ENCODE data around the gene LRRFIP2.
"Not testable (repeated sequence)": the region's sequence is repeated elsewhere in the genome, so short reads cannot be mapped to it uniquely, and the experiment has no call there.

The LRRFIP2 gene, protein sequence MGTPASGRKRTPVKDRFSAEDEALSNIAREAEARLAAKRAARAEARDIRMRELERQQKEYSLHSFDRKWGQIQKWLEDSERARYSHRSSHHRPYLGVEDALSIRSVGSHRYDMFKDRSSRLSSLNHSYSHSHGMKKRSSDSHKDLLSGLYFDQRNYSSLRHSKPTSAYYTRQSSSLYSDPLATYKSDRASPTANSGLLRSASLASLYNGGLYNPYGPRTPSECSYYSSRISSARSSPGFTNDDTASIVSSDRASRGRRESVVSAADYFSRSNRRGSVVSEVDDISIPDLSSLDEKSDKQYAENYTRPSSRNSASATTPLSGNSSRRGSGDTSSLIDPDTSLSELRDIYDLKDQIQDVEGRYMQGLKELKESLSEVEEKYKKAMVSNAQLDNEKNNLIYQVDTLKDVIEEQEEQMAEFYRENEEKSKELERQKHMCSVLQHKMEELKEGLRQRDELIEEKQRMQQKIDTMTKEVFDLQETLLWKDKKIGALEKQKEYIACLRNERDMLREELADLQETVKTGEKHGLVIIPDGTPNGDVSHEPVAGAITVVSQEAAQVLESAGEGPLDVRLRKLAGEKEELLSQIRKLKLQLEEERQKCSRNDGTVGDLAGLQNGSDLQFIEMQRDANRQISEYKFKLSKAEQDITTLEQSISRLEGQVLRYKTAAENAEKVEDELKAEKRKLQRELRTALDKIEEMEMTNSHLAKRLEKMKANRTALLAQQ

GRCh38 chr3:37174532-37175126 lies at the start of gene LRRFIP2:
LRRFIP2 (minus strand) TSS chr3:37174582; CDS start chr3:37148983, 25,599 bp downstream.
- no peak for DNase-seq (ENCODE audit: low spot score)

DNA sequence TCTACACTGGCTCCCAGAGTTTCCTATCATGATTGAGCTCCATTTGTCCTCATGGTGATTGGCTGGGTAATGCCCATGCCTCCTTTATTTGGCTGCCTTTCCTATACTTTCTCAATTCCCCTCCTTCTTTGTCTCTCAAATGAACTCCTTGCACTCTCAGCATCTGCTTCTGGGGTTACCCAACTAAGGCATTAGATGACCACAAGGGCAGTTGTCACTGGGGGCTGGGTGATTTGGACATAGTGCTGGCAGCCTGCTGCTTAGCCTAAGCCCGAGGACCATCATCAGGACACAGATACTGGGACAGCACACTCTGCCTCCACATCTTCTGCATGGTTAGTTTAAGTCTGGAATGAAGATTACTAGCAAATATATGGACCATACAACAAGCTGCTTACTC lies 49.2 kb upstream of the LRRFIP2 start:
- DNase-seq (ENCODE audit: low spot score) = no peak

- DNase-seq (ENCODE audit: low spot score) = no peak
Measured at GRCh38 chr3:37223141-37223558, 48.8 kb upstream of the LRRFIP2 start.

DNA sequence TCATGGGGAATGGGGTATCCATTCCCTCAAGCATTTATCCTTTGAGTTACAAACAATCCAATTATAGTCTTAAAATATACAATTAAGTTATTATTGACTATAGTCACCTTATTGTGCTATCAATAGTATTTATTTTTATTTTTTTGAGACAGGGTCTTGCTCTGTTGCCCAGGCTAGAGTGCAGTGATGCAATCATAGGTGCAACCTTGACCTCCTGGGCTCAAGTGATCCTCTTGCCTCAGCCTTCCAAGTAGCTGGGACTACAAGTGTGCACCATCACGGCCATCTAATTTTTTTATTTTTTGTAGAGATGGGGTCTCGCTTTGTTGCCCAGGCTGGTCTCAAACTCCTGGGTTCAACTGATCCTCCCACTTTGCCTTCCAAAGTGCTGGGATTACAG lies 48.2 kb upstream of the LRRFIP2 start:
- not testable (repeated sequence) for DNase-seq (ENCODE audit: low spot score)

- no peak for DNase-seq (ENCODE audit: low spot score)
Measured at GRCh38 chr3:37221407-37221806, 47.0 kb upstream of the LRRFIP2 start.

DNA sequence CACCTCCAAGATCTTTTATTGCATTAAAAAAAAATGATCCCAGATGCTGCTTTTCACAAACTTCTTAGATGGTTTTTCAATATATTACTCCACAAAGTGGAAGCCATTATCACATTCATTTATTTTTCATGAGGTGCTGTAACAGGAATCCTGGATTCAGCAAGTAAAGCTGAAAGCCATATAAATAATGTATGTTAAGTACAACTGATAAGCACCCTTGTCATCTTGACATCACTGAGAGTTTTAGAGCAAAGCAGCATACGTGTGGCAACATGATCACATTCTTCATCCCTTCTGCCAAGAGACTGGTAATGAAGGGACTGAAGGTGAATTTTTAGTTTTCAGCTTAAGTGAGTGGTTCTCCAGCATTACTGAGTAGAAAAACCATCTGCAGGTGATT lies 44.9 kb upstream of the LRRFIP2 start:
- DNase-seq (ENCODE audit: low spot score) = no peak

DNA sequence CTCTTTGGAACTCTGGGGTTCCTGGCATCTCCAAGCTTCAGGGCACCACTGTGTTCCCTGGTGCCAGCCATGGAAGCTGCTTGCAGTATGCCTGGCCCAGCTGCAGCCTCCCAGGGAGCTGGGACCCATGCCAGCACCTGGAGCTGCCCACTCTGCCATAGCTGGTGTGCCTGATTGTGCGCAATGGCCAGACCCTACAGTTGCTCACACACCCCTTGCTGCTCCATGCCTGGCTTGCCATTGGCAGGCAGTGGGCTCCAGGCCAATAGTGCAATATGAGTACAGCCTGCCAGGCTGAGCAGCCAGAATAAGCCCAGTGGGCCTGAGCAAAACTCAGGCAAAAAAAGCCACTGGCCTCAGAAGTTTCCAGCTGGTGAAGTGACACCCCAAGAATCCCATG lies 43.8 kb upstream of the LRRFIP2 start:
- DNase-seq (ENCODE audit: low spot score) = no peak

- DNase-seq (ENCODE audit: low spot score) = no peak
Measured at GRCh38 chr3:37217098-37217849, 42.9 kb upstream of the LRRFIP2 start.

- DNase-seq (ENCODE audit: low spot score) = no peak
Measured at GRCh38 chr3:37216597-37217097, 42.3 kb upstream of the LRRFIP2 start.

DNA sequence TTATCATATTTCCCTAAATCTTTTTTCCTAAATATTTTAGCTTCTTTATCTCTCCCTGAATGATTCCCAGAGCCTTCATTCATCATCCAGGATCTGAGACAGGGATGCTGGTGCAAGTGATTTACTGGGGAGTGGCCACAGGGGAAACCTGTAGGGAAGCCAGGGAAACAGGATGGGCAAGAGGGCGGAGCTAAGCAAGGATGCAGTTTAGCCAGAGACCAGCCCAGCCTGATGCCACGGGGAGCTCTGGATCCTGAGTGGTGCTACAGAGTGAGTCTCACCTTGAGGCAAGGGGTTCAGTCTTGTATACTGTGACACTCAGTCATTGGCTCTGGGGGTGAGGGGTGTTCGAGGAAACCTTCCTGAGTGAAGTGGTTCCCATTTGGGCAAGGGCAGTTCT lies 39.7 kb upstream of the LRRFIP2 start:
- DNase-seq (ENCODE audit: low spot score) = no peak

GRCh38 chr3:37210230-37210629 lies 35.8 kb upstream of the LRRFIP2 start:
- no peak for DNase-seq (ENCODE audit: low spot score)

- not testable (repeated sequence) for DNase-seq (ENCODE audit: low spot score)
Measured at GRCh38 chr3:37208576-37208975, 34.2 kb upstream of the LRRFIP2 start.

DNA sequence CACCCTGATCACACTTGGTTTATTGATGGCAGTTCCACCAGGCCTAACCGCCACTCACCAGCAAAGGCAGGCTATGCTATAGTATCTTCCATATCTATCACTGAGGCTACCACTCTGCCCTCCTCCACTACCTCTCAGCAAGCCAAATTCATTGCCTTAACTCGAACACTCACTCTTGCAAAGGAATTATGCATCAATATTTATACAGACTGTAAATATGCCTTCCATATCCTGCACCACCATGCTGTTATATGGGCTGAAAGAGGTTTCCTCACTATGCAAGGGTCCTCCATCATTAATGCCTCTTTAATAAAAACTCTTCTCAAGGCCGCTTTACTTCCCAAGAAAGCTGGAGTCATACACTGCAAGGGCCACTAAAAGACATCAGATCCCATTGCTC lies 33.6 kb upstream of the LRRFIP2 start:
- DNase-seq (ENCODE audit: low spot score) = not testable (repeated sequence)

GRCh38 chr3:37206041-37206440 lies 31.7 kb upstream of the LRRFIP2 start:
- not testable (repeated sequence) for DNase-seq (ENCODE audit: low spot score)

DNA sequence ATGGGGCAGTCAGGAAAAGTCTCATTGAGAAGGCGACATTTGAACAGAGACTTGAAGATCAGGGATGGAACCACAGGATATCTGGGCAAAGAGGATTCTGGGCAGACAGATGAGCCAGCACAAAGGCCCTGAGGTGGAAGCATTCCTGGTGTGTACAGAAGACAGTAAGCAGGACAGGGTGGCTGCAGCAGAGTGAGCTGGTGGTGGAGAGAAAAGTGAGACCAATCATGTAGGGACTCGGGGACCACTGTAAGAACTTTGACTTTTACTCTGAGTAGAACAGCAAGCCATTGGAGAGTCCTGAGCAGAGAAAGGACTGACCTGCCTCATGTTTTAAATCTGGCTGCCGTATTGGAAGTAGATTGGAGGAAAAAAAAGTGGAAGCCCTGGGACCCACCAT lies 29.9 kb upstream of the LRRFIP2 start:
- no peak for DNase-seq (ENCODE audit: low spot score)

DNA sequence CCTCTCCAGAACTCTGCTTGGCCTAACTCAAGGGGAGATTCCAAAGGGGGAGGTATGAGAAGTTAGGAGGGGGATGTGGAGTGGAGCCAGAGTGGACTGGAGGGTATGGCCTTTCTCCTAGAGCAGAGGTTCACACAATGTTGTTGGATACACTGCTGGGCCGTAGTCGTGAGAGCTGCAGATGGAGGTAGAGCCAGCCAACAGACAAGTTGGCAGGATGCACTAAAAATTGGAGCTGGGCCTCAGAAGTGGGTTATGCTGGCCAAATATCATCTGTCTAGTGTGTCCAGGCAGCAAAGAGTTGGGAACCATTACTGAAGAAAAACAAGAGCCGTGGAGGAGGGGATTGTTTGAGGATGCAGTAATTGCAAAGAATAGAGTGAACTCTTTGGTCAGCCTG lies 27.7 kb upstream of the LRRFIP2 start:
- no peak for DNase-seq (ENCODE audit: low spot score)

DNA sequence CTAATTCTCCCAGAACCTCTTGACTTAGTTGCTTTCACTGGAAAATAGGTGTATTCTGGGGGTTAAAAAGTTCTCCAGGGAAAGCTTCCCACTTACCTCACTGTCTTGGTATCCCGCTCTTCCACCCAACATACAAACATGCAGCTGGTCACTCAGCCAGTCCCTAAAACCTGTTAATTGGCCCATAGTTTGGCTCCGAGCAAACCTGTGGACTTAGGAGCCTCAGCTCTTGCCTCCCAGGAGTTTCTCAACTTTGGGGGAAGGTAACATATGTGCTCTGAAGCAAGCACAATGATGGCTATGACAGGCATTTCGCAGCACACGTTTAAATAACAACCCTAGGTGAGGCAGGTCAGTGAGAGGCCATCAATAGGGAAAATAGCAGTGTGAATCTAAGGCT lies 25.8 kb upstream of the LRRFIP2 start:
- no peak for DNase-seq (ENCODE audit: low spot score)

DNA sequence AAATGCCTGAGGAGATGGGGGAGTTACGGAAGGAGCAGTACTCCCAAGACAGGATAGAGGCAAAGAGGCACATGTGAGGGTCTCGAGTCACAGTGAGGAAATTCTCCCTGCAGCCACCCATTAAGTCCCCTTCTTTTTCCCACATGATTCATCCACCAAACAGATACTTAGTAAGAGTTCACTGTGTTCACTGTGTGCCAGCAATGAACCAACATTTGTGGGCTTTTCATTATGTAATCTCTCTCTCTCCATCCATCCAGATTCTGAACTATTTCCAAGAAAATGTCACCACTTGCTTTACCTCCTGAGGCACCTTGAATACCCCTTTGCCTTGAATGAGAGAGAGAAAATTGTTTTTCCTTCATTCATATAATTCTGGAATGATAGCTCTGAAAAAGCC lies 24.6 kb upstream of the LRRFIP2 start:
- no peak for DNase-seq (ENCODE audit: low spot score)

DNA sequence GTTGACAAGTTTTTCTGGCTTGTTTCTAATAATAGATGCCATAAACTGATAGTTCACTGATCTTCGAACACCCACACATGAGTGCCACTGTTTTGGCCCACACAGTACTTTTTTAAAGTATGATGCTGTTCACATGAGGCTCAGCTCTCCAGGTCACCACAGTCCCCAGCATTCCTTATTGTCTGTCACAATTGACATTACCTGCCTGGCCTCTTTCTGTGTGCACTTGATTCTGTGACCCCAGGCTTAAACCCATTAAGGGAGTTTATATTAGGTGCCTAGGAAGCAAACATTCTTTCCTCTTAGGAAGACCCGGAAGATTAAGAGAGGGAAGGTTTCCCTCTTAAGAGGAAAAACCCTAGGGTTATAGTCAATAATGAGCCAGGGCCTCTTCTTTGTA lies 24.2 kb upstream of the LRRFIP2 start:
- DNase-seq (ENCODE audit: low spot score) = no peak

DNA sequence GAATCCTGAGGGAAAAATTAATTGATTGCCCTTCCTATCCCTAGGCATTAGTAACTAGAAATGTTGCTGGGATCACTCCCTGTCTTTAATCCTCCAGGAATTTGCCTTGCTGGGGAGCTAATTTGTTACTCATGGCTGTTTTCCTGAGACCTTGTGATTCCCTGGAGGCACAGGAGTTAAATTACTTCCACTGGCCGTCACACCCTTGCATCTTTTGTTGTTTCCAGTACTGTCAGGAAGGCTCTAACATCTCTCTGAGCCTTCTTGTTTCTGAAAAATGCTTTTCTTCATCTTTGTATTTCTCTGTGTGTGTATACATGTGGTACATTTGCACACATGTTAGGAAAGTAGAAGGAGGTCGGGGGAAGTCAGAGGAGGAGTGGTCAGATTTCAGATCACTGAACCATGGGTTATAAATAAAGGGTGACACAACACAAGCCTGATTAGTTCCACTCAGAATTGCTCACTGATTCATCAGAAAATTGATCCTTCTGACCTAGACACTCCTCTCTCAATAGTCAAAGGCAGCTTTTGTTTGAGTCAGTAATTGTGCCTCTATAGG lies 23.5 kb upstream of the LRRFIP2 start:
- peak; percentile 54 for DNase-seq (ENCODE audit: low spot score)

DNA sequence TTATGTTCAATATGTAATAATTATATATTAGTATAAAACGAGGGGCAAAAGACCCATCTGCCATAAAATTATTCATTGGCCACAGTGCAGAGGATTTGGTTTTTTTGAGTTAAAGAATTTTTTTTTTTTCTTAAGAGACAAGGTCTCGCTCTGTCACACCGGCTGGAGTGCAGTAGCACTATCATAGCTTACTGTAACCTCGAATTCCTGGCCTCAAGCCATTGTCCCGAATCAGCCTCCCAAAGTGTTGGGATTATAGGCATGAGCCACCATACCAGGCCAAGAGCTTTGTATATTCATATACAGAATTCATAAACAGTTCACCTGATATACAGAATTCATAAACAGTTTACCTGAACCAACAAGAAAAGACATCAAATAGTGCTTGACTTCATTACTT lies 20.2 kb upstream of the LRRFIP2 start:
- DNase-seq (ENCODE audit: low spot score) = no peak

DNA sequence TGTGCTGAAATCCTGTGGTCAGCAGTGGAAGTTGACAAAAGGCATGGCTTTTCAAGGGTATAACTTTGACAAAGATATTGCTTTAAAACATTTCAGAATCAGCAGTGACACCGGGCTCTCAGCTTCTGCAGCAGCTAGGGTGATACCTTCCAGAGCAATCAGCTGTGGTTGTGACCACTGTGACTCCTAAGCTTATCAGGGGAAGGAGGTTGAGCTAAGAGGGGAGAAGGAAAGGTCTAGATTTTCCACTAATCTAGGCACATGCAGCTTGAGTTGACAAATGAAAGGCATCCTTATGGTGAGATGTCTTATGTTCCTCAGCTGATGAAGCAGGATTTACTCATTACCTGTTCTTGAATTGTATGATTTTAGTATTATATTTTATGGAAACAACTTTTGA lies 16.3 kb upstream of the LRRFIP2 start:
- DNase-seq (ENCODE audit: low spot score) = no peak
